NCI-H146 (cell line): Measurements from ENCODE around the gene SMAP1.

Experiments used
- DNase-seq: peaks from one replicate; lab custom pipeline; 2025; lab: John Stamatoyannopoulos, UW

SMAP1 gene

DNA sequence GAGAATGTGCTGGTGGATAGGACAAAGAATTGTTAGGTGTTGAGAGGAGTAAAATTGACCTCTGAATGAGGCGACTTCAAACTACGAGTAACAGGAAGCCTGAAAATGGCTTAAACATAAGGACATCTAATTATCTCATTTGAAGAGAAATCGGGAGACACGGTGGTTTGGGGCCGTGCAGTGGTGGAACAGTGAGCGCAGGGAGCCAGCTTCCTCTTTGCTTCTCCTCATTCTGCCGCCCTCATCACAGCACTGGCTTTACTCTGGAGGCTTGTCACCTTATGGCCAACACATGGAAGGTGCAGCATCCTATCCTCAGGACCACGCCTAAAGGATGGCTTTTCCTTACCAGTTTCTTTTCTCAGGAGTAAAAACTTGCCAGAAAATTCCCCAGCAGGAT is 174.9 kb downstream of the SMAP1 start:
- DNase-seq: no peak

- DNase-seq: no peak
These were observed 175.7 kb downstream of the SMAP1 start for GRCh38 chr6:70843328-70843918.

DNA sequence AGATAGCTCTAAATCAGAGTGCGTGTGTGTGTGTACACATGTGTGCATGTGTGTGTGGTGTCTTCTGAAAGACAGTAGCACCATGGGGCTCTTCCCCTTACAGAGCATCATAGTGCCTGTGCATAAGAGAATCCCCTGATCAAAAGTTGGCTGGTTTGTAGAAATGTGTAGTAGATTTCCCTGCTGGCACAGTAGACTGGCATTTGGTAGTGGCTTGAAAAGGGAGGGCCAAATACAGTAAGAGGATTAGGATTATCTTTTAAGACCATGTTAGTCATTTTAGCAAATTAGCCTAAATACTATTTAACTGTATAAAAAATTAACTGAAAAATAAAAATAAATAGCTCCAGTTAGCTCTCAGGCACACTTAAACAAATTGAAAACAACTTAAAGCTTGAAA is 176.6 kb downstream of the SMAP1 start:
- DNase-seq: no peak

- DNase-seq: peak; percentile 84
These were observed 178.6 kb downstream of the SMAP1 start for GRCh38 chr6:70846207-70846835.

- DNase-seq: peak; percentile 69
These were observed 179.7 kb downstream of the SMAP1 start for GRCh38 chr6:70847106-70848084.

DNA sequence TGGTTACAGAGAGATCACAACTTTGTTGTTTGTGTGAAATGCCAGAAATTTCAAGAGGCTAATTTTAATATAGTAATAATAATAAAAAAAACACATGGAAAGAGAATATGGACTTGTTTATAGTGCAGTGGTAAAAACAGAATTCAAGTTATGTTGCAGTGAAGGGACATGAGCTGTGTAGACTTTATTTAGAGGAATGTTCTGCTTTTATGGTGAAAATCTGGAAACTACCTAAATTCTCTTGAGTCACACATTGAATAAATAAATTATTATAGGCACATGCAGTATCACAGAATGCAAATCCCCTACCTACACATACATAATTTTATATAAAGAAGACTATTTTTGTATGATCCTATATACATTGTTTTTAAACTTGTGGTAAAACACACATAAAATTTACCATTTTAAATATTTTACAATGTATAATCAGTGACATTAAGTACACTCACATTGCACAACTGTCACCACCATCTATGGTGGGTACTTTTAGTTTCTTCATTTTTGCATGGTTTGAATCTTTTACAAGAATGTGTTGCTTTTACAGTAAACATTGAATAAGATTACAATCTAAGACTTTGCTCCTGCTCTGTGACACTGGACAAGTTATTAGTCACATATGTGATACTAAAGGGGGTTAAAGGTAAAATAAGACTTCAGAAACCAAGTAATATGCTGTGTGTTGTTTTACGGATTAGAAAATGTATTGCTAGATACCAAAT is 181.8 kb downstream of the SMAP1 start:
- DNase-seq: no peak

GRCh38 chr6:70852667-70853246 is 185.1 kb downstream of the SMAP1 start:
- no peak for DNase-seq

- DNase-seq: no peak
These were observed 189.8 kb downstream of the SMAP1 start for GRCh38 chr6:70857387-70858077.

GRCh38 chr6:70860045-70860444 is 192.4 kb downstream of the SMAP1 start:
- no peak for DNase-seq

DNA sequence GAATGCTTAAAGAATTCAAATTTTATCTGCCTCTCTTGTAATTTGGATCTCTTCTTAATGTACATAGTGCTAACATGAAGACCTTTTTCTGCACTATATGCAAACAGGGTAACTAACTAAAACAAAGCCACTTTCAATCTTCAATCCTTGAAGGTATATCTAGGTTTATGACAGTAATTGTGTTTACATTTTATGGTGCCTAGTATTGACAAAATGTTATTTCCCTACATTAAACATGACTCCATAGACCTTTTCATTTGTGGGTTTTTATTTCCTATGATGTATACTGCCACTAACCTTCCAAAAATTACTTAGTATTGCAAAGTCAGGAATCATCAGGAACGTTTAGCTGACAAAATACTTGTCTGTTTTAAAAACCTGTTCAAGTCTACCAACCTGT is 193.2 kb downstream of the SMAP1 start:
- no peak for DNase-seq

GRCh38 chr6:70863343-70863742 is 195.7 kb downstream of the SMAP1 start:
- DNase-seq: no peak

- no peak for DNase-seq
These were observed 196.7 kb downstream of the SMAP1 start for GRCh38 chr6:70864401-70864800.

- no peak for DNase-seq
These were observed 204.8 kb downstream of the SMAP1 start for GRCh38 chr6:70872469-70872868.

DNA sequence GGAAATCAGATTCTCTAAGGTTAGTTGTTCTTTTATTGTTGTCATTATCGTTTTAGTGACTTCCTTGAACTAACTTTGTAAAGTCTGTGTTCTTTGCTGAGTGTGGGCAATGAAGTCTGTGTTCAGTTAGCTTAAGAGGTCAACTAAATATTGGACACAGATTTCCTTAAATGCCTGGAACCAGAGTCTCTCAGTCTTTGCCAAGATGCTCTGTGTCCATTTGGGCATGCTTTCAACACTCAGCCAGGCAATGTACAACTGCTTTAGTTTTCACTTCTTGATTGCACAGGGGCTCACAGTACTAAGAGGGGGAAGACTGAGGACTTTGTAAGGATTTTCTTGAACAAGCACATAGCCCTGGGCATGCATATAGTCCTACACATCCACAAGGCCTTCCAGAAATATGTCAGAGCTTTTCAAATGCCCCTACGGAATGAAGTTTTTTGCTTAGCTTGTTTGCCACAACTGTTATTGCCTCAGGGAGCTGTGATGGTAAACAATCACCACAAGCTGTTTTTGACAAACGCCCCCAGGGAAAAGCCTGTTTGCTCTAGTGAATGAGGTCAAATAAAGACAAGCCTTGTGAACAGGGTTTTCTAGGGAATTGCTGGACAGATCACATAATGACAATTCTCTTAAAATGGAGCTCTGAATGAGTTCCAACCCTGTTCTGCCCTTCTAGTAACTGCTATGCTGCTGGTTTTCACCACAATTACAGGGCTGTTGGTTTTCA is 206.7 kb downstream of the SMAP1 start:
- peak; percentile 66 for DNase-seq

DNA sequence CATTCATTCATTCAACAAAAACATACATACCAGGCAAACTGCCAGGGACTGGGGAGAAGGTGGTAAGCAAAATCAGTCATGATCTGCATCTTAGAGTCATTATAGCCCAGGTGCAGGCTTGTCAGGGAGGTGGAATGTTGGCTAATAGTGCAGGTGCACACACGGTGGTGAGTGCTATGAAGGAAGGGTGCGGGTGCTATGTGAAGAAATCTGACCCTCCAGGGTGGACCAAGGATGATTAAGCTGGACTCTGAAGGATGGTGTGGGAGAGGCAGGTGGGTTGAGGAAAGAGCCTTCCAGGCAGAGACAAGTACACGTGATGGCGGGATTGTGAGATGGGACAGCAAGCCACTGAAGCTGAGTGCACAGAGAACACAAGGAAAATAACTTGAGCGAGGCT is 211.8 kb downstream of the SMAP1 start:
- DNase-seq: no peak

- peak; percentile 70 for DNase-seq
These were observed 216.6 kb downstream of the SMAP1 start for GRCh38 chr6:70884074-70884983.

GRCh38 chr6:70886071-70886470 is 218.4 kb downstream of the SMAP1 start:
- DNase-seq: no peak

DNA sequence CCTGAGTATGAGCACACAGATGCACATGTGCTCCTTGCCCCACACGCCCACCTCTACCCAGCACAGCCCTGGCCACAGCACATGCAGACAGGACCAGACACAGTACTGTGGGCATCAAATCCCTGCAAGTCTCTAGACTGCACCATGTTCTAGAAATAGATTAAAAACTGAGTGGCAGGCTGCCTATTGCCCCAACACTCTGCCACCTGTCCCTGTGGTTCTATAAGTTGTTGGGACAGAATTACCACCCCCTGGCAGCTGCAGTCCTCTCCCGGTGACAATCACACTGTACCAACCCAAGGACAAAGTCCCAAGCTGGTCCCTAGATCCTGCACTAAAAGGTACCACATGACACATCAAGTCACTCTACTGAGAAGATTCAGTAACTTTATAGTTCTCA is 219.0 kb downstream of the SMAP1 start:
- no peak for DNase-seq

DNA sequence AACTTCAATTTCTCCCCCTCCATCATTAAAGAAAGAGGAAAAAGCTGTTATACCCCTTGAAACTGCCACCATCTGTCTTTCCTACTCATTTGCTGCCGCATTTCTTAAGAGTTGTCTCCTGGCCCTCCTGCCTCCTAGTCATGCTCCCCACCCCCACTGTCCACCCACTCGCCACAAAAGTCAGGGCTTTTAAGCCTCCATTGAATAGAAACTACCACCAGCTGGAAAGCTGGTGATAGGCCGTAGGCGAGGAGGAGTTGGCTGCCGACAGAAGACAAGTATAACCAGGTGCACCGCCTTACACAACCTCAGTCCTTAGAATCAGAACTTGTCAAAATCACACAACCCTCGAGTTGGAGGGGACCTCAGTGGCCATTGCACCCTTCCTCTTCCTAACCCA is 221.6 kb downstream of the SMAP1 start:
- no peak for DNase-seq

DNA sequence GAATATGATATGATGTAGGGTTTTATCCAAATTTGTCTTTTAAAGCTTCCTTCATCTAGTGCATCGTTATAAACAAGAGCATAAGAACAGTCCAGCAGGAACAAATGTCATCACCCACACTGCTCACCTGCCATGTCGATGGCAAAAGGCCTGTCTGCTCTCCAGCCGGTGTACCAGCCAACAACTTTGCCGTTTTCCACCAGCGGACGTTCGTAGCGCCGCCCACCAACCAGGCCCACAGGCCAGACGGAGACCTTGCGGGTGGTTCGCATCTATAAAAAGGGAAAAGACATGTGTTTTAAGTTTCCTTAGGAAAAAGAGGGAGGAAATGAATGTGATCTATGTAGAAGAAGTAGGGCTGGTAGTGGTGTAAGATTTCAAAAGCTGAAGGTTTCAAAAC is 226.3 kb downstream of the SMAP1 start:
- no peak for DNase-seq
